ENCODE results near the gene PLEKHG4.

The PLEKHG4 gene

DNA sequence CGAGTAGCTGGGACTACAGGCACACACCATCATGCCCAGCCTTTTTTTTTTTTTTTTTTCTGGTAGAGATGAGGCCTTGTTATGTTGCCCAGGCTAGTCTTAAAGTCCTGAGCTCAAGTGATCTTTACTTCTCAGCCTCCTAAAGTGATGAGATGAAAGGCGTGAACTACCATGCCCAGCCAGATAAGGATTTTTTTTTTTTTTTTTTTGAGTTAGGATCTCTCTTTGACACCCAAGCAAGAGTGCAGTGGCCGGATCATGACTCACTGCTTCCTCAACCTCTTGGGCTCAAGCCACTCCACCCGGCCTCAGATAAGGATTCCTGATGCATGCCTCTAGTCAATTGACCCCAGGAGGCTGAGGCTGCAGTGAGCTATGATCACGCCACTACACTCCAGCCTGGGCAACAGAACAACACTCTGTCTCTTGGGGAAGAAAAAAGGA, 11.2 kb upstream of the PLEKHG4 start:
- H2AFZ ChIP-seq (ENCODE audit: low read depth, low read length, severe bottlenecking): no peak overlapping the region
- H3K9ac ChIP-seq (ENCODE audit: low read length): no peak overlapping the region
- H3K4me3 ChIP-seq (ENCODE audit: insufficient read depth, low read length, poor library complexity, severe bottlenecking): no peak overlapping the region
- no peak overlapping the region for H3K4me2 ChIP-seq (ENCODE audit: low read depth, low read length, poor library complexity, severe bottlenecking)
- H3K27me3 ChIP-seq (ENCODE audit: low read length): no peaks in the 10 kb centered on the region
- no peaks in the 10 kb centered on the region for H3K79me2 ChIP-seq (ENCODE audit: insufficient read depth, low read length)
- no peaks in the 10 kb centered on the region for H3K36me3 ChIP-seq (ENCODE audit: low read length)
- no peak for TF ChIP-seq EZH2phosphoT487 (conservative IDR thresholded peaks at IDR 0.05; ENCODE audit: low read length)
- TF ChIP-seq, protein P1, sequence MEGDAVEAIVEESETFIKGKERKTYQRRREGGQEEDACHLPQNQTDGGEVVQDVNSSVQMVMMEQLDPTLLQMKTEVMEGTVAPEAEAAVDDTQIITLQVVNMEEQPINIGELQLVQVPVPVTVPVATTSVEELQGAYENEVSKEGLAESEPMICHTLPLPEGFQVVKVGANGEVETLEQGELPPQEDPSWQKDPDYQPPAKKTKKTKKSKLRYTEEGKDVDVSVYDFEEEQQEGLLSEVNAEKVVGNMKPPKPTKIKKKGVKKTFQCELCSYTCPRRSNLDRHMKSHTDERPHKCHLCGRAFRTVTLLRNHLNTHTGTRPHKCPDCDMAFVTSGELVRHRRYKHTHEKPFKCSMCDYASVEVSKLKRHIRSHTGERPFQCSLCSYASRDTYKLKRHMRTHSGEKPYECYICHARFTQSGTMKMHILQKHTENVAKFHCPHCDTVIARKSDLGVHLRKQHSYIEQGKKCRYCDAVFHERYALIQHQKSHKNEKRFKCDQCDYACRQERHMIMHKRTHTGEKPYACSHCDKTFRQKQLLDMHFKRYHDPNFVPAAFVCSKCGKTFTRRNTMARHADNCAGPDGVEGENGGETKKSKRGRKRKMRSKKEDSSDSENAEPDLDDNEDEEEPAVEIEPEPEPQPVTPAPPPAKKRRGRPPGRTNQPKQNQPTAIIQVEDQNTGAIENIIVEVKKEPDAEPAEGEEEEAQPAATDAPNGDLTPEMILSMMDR (IDR thresholded peaks at IDR 0.05; ENCODE audit: insufficient read depth, low read length, poor library complexity, severe bottlenecking): no peak
- no peaks in the 10 kb centered on the region for H3K9me3 ChIP-seq (ENCODE audit: insufficient read depth, low read length)
- no peaks in the 10 kb centered on the region for H3K9me2 ChIP-seq (replicated peaks; ENCODE audit: insufficient read depth, low read length)
- H4K20me1 ChIP-seq (ENCODE audit: low read depth, low read length): no peaks in the 10 kb centered on the region
- H3K27ac ChIP-seq (ENCODE audit: low read depth, low read length): no peak overlapping the region
- H3F3A ChIP-seq (ENCODE audit: insufficient read depth): no peaks in the 10 kb centered on the region

DNA sequence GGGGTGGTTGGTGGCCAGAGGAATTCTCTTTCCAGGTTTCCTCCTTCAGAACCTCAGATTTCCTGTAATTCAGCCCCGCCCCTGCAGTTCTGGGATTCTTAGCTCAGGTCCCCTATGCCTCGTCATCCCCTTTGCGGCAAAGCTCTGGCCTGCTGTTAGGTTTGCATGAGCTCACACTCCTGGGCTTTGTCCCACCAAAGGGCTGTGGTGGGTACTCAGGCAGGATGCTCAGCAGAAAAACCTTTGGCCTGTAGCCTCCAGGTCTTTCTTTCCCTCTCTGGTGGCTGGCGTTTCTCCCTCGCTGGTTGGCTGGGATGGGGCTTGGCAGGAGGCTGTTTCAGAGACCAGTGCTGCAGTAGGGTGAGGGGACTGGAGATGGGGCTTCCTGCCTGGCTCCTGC, 9.6 kb upstream of the PLEKHG4 start:
- Histone ChIP-seq H3K79me2 (ENCODE audit: insufficient read depth, low read length) (no peaks in the 10 kb centered on the region), H3K36me3 (ENCODE audit: low read length) (no peaks in the 10 kb centered on the region), H4K20me1 (ENCODE audit: low read depth, low read length) (no peaks in the 10 kb centered on the region), H3F3A (ENCODE audit: insufficient read depth) (no peaks in the 10 kb centered on the region), H3K9me3 (ENCODE audit: insufficient read depth, low read length) (no peaks in the 10 kb centered on the region), H3K9ac (ENCODE audit: low read length) (no peak overlapping the region), H3K27ac (ENCODE audit: low read depth, low read length) (no peak overlapping the region), H3K4me3 (ENCODE audit: insufficient read depth, low read length, poor library complexity, severe bottlenecking) (no peak overlapping the region), H3K4me2 (ENCODE audit: low read depth, low read length, poor library complexity, severe bottlenecking) (no peak overlapping the region), H3K27me3 (ENCODE audit: low read length) (no peaks in the 10 kb centered on the region), H2AFZ (ENCODE audit: low read depth, low read length, severe bottlenecking) (no peak overlapping the region), H3K9me2 (replicated peaks; ENCODE audit: insufficient read depth, low read length) (no peaks in the 10 kb centered on the region)
- TF ChIP-seq, protein P1 (IDR thresholded peaks at IDR 0.05; ENCODE audit: insufficient read depth, low read length, poor library complexity, severe bottlenecking): no peak

DNA sequence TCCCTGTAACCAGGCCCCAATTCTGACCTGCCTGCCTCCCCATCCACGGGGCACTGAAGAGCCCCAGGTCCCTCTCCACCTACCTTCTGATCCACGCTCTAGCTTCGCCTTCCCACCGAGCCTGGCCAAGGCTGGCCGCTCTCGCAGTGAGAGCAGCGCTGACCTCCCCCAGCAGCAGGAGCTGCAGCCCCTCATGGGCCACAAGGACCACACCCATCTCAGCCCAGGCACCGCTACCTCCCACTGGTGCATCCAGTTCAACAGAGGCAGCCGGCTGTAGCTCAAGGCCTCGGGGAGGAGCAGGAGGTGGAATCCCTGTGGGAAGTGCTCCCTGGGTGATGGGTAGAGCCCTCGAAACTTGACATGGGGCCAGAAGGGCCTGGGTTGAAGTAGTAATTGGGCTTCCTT, 8.4 kb upstream of the PLEKHG4 start:
- Histone ChIP-seq H3F3A (ENCODE audit: insufficient read depth) (no peaks in the 10 kb centered on the region), H3K27me3 (ENCODE audit: low read length) (no peaks in the 10 kb centered on the region), H3K9me3 (ENCODE audit: insufficient read depth, low read length) (no peaks in the 10 kb centered on the region), H3K4me3 (ENCODE audit: insufficient read depth, low read length, poor library complexity, severe bottlenecking) (no peak overlapping the region), H3K79me2 (ENCODE audit: insufficient read depth, low read length) (no peaks in the 10 kb centered on the region), H3K27ac (ENCODE audit: low read depth, low read length) (no peak overlapping the region), H3K9me2 (replicated peaks; ENCODE audit: insufficient read depth, low read length) (no peaks in the 10 kb centered on the region), H3K9ac (ENCODE audit: low read length) (no peak overlapping the region), H3K36me3 (ENCODE audit: low read length) (no peaks in the 10 kb centered on the region), H2AFZ (ENCODE audit: low read depth, low read length, severe bottlenecking) (no peak overlapping the region), H4K20me1 (ENCODE audit: low read depth, low read length) (no peaks in the 10 kb centered on the region), H3K4me2 (ENCODE audit: low read depth, low read length, poor library complexity, severe bottlenecking) (no peak overlapping the region)
- TF ChIP-seq, protein P1 (IDR thresholded peaks at IDR 0.05; ENCODE audit: insufficient read depth, low read length, poor library complexity, severe bottlenecking): no peak
- TF ChIP-seq EZH2phosphoT487 (conservative IDR thresholded peaks at IDR 0.05; ENCODE audit: low read length): no peak

DNA sequence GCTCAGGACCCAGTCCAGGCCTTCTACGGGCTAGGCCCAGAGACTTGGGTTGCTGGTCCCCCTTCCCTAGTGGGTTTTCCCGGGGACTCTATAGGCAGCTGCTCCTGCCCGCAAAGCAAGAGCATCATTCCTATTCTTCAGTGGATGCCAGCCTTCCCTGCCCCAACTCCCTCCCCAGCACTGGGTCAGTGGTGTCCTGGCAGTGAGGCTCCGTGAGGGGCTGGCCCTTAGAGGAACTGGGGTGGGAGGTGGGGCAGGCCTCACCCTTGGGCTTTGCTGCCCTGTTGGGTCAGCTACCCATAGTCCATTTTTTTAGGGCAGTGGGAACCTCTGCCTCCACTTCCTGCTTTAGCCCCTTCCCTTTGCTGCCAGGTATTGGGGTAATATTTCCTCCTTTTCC, 7.9 kb upstream of the PLEKHG4 start:
- TF ChIP-seq EZH2phosphoT487 (conservative IDR thresholded peaks at IDR 0.05; ENCODE audit: low read length): no peak
- TF ChIP-seq, protein P1 (IDR thresholded peaks at IDR 0.05; ENCODE audit: insufficient read depth, low read length, poor library complexity, severe bottlenecking): no peak
- Histone ChIP-seq H3F3A (ENCODE audit: insufficient read depth) (no peaks in the 10 kb centered on the region), H3K9me3 (ENCODE audit: insufficient read depth, low read length) (no peaks in the 10 kb centered on the region), H3K27me3 (ENCODE audit: low read length) (no peaks in the 10 kb centered on the region), H3K4me2 (ENCODE audit: low read depth, low read length, poor library complexity, severe bottlenecking) (no peak overlapping the region), H2AFZ (ENCODE audit: low read depth, low read length, severe bottlenecking) (no peak overlapping the region), H4K20me1 (ENCODE audit: low read depth, low read length) (no peaks in the 10 kb centered on the region), H3K9ac (ENCODE audit: low read length) (no peak overlapping the region), H3K36me3 (ENCODE audit: low read length) (no peaks in the 10 kb centered on the region), H3K27ac (ENCODE audit: low read depth, low read length) (no peak overlapping the region), H3K9me2 (replicated peaks; ENCODE audit: insufficient read depth, low read length) (no peaks in the 10 kb centered on the region), H3K79me2 (ENCODE audit: insufficient read depth, low read length) (no peaks in the 10 kb centered on the region), H3K4me3 (ENCODE audit: insufficient read depth, low read length, poor library complexity, severe bottlenecking) (no peak overlapping the region)
